ENCODE results near the gene MPP2. TPM values are rescaled to one million over a fixed set of nuclear protein-coding genes. Genes with fewer than 3 reads are reported as not detected.

MPP2 gene
- total and polyA plus RNA-seq, 2 of the 13 experiments (the other 11 are each of a cell fraction or from before 2014, with no cell fraction given): 0.20 to 1.7 TPM

GRCh38 chr17:43931062-43931571, 23.8 kb upstream of the MPP2 start (continued):
- TF ChIP-seq, protein P1, sequence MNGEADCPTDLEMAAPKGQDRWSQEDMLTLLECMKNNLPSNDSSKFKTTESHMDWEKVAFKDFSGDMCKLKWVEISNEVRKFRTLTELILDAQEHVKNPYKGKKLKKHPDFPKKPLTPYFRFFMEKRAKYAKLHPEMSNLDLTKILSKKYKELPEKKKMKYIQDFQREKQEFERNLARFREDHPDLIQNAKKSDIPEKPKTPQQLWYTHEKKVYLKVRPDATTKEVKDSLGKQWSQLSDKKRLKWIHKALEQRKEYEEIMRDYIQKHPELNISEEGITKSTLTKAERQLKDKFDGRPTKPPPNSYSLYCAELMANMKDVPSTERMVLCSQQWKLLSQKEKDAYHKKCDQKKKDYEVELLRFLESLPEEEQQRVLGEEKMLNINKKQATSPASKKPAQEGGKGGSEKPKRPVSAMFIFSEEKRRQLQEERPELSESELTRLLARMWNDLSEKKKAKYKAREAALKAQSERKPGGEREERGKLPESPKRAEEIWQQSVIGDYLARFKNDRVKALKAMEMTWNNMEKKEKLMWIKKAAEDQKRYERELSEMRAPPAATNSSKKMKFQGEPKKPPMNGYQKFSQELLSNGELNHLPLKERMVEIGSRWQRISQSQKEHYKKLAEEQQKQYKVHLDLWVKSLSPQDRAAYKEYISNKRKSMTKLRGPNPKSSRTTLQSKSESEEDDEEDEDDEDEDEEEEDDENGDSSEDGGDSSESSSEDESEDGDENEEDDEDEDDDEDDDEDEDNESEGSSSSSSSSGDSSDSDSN (CRISPR knock-in tag; IDR thresholded peaks at IDR 0.05): no peak
- TF ChIP-seq, protein P2, sequence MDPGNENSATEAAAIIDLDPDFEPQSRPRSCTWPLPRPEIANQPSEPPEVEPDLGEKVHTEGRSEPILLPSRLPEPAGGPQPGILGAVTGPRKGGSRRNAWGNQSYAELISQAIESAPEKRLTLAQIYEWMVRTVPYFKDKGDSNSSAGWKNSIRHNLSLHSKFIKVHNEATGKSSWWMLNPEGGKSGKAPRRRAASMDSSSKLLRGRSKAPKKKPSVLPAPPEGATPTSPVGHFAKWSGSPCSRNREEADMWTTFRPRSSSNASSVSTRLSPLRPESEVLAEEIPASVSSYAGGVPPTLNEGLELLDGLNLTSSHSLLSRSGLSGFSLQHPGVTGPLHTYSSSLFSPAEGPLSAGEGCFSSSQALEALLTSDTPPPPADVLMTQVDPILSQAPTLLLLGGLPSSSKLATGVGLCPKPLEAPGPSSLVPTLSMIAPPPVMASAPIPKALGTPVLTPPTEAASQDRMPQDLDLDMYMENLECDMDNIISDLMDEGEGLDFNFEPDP (CRISPR knock-in tag; conservative IDR thresholded peaks at IDR 0.05): no peak
- no peak for TF ChIP-seq ZKSCAN1 (IDR thresholded peaks at IDR 0.05; ENCODE audit: low read length)
- 0 out of 2 replicates have a peak, but pooled peaks have one; percentile 3 for TF ChIP-seq GATAD1 (CRISPR knock-in tag; IDR thresholded peaks at IDR 0.05)
- no peak for TF ChIP-seq PRPF4 (IDR thresholded peaks at IDR 0.05; ENCODE audit: low read depth, low read length, poor library complexity, severe bottlenecking)
- TF ChIP-seq ZNF44 (CRISPR knock-in tag; IDR thresholded peaks at IDR 0.05): no peak
- TF ChIP-seq FIP1L1 (IDR thresholded peaks at IDR 0.05; ENCODE audit: borderline replicate concordance, insufficient read depth, low read depth, low read length): no peak
- TF ChIP-seq KDM5B (CRISPR knock-in tag; IDR thresholded peaks at IDR 0.05; ENCODE audit: borderline replicate concordance): no peak
- TF ChIP-seq JUND (CRISPR knock-in tag; IDR thresholded peaks at IDR 0.05): no peak
- TF ChIP-seq HBP1 (CRISPR knock-in tag; IDR thresholded peaks at IDR 0.05; ENCODE audit: low read depth): no peak
- no peak for TF ChIP-seq EEA1 (CRISPR knock-in tag; IDR thresholded peaks at IDR 0.05; ENCODE audit: borderline replicate concordance)
- peak; percentile 76 for TF ChIP-seq SALL1 (CRISPR knock-in tag; IDR thresholded peaks at IDR 0.05)
- no peak for TF ChIP-seq POLR2A (IDR thresholded peaks at IDR 0.05; ENCODE audit: insufficient read depth in 1 of 2, low read depth in 2 of 2, low read length in 2 of 2)
- TF ChIP-seq MTA3 (CRISPR knock-in tag; IDR thresholded peaks at IDR 0.05): no peak
- TF ChIP-seq TARDBP (CRISPR knock-in tag; IDR thresholded peaks at IDR 0.05): no peak
- TF ChIP-seq GZF1 (CRISPR knock-in tag; IDR thresholded peaks at IDR 0.05): no peak
- no peak for TF ChIP-seq CBFB (CRISPR knock-in tag; IDR thresholded peaks at IDR 0.05)
- TF ChIP-seq, protein P3, sequence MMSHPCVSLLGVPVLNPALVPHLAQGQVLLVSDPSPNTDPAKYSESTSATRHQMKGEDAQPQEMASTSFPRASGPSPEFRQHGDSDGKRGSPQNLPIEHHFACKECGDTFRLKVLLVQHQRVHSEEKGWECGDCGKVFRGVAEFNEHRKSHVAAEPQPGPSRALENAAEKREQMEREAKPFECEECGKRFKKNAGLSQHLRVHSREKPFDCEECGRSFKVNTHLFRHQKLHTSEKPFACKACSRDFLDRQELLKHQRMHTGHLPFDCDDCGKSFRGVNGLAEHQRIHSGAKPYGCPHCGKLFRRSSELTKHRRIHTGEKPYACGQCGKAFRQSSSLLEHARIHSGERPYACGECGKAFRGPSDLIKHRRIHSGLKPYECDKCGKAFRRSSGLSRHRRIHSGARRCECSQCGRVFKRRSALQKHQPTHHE (CRISPR knock-in tag; IDR thresholded peaks at IDR 0.05; ENCODE audit: borderline replicate concordance): no peak
- TF ChIP-seq MAFG (CRISPR knock-in tag; IDR thresholded peaks at IDR 0.05): no peak
- TF ChIP-seq ZNF234 (CRISPR knock-in tag; conservative IDR thresholded peaks at IDR 0.05): no peak
- no peak for TF ChIP-seq ZC3H4 (CRISPR knock-in tag; IDR thresholded peaks at IDR 0.05; ENCODE audit: borderline replicate concordance)
- TF ChIP-seq RELA (CRISPR knock-in tag; IDR thresholded peaks at IDR 0.05): no peak
- TF ChIP-seq HDAC2 (CRISPR knock-in tag; IDR thresholded peaks at IDR 0.05): peak; percentile 62; the same call in 1 of the 2 replicates

Measured in HepG2 (cell line).